ENCODE data around the gene PTCD2. TPM values are rescaled to one million over a fixed set of nuclear protein-coding genes. Genes with fewer than 3 reads are reported as not detected.

Gene PTCD2
- total and polyA plus RNA-seq, 9 of the 15 experiments (the other 6 are each of a cell fraction or from before 2014, with no cell fraction given): 11.9 to 28.5 (median 18.6) TPM

DNA sequence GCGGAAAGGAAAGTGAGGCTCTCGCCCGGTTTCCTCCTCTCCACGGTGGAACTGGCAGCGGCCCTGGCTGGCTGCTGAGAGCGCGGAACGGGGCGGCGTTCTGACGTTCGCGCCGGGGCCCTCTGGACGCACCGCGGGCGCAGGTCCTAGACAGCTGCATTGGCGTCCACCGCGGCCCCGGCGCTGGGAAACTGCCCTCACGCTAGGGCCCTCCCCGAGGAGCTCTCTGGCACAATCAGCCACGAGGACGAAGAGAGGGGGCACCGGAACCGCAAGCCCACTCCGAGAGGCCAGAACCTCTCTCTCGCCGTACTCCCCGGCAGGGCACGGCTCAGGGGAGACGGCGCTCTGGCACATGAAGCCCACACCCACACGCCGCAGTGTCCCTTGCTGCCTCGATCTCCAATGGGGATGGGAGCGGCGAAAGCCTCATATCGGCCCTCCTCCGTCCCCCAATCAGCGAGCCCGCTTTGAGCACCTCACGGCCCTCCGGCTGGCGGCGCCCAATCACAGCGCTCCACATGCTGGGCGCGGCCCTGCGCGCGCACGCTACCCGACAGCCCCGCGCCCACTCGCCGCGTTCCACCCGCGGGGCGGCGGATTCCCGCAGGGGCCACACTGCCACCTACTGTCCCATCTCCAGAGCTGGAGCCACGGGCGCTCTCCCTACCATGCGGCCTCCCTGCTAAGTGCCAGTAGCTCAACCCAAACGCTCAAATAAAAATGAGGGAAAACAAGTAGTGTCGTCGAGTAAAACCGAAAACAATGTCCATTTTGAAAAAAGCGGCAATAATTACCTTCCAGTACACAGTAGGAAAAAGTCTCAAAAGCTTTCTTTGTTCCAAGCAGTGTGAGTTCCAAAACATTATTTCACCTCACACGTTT, 12.0 kb upstream of the PTCD2 start (continued):
- TF ChIP-seq ATF2 (CRISPR knock-in tag; IDR thresholded peaks at IDR 0.05): no peak
- TF ChIP-seq AFF4 (CRISPR knock-in tag; IDR thresholded peaks at IDR 0.05): peak; percentile 96
- TF ChIP-seq ETS1 (conservative IDR thresholded peaks at IDR 0.05; ENCODE audit: control insufficient read depth, low read depth, low read length): peak; percentile 81; the same call in 1 of the 2 replicates
- no peak for TF ChIP-seq ZC3H8 (IDR thresholded peaks at IDR 0.05)
- TF ChIP-seq NFE2 (IDR thresholded peaks at IDR 0.05; ENCODE audit: low read depth): 0 out of 2 replicates have a peak, but pooled peaks have one; percentile 5
- no peak for TF ChIP-seq ELK3 (CRISPR knock-in tag; IDR thresholded peaks at IDR 0.05)
- TF ChIP-seq ATF7 (IDR thresholded peaks at IDR 0.05): peak; percentile 78
- peak; percentile 23; the same call in 1 of the 2 replicates for TF ChIP-seq NFRKB (IDR thresholded peaks at IDR 0.05; ENCODE audit: low read depth)
- no peak for TF ChIP-seq HDGF (IDR thresholded peaks at IDR 0.05)
- TF ChIP-seq ARID3A (IDR thresholded peaks at IDR 0.05; ENCODE audit: borderline replicate concordance, low read depth, low read length): no peak
- TF ChIP-seq NCOA6 (IDR thresholded peaks at IDR 0.05): peak; percentile 69
- no peak for TF ChIP-seq ELF4 (CRISPR knock-in tag; IDR thresholded peaks at IDR 0.05)
- TF ChIP-seq, protein P1, sequence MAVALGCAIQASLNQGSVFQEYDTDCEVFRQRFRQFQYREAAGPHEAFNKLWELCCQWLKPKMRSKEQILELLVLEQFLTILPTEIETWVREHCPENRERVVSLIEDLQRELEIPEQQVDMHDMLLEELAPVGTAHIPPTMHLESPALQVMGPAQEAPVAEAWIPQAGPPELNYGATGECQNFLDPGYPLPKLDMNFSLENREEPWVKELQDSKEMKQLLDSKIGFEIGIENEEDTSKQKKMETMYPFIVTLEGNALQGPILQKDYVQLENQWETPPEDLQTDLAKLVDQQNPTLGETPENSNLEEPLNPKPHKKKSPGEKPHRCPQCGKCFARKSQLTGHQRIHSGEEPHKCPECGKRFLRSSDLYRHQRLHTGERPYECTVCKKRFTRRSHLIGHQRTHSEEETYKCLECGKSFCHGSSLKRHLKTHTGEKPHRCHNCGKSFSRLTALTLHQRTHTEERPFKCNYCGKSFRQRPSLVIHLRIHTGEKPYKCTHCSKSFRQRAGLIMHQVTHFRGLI (CRISPR knock-in tag; IDR thresholded peaks at IDR 0.05): no peak
- TF ChIP-seq GTF2F1 (IDR thresholded peaks at IDR 0.05; ENCODE audit: low read depth, low read length): peak; percentile 78; the same call in 1 of the 2 replicates
- TF ChIP-seq ESRRA (IDR thresholded peaks at IDR 0.05; ENCODE audit: borderline replicate concordance, low read depth): peak; percentile 58; the same call in 1 of the 2 replicates
- TF ChIP-seq CREB1 (IDR thresholded peaks at IDR 0.05): peak; percentile 38
- peak; percentile 72 for TF ChIP-seq CREB1 (CRISPR knock-in tag; IDR thresholded peaks at IDR 0.05)
